Endothelial cell of umbilical vein (primary cell): ENCODE data around the gene TYK2.

Source experiments
- CTCF ChIP-seq, 2 donors: IDR thresholded peaks; 1 replicate in 1 of 2; 2 replicates in 1 of 2; pipeline ENCODE4 v1.5.1; 2011; ENCODE audit warnings: low read length in 2 of 2, mild to moderate bottlenecking in 2 of 2, moderate library complexity in 2 of 2, control low read depth in 1 of 2, inconsistent platforms in 1 of 2, low read depth in 1 of 2; ENCODE audit not compliant: insufficient read depth in 1 of 2; ENCODE audit errors: extremely low read depth in 1 of 2
- EZH2 ChIP-seq: IDR thresholded peaks from 2 replicates; pipeline ENCODE4 v1.6.1; 2012; ENCODE audit warnings: borderline replicate concordance, low read depth, mild to moderate bottlenecking, moderate library complexity, low read length, inconsistent platforms; ENCODE audit not compliant: severe bottlenecking
- MYC ChIP-seq: IDR thresholded peaks from one replicate; pipeline ENCODE4 v1.6.1; 2011; ENCODE audit warnings: mild to moderate bottlenecking, low read depth, low read length
- POLR2A ChIP-seq: IDR thresholded peaks from 2 replicates; pipeline ENCODE4 v1.6.1; 2012; ENCODE audit warnings: low read depth, mild to moderate bottlenecking, control low read depth, low read length
- POLR2AphosphoS5 ChIP-seq: IDR thresholded peaks from 2 replicates; pipeline ENCODE4 v1.6.1; 2012; ENCODE audit warnings: low read depth, mild to moderate bottlenecking, control low read depth, low read length, moderate library complexity; ENCODE audit not compliant: insufficient read depth

GRCh38 chr19:10333758-10334587 lies 46.4 kb downstream of the TYK2 start:
- TF ChIP-seq EZH2 (no peak), MYC (no peak), CTCF (IDR thresholded peaks at IDR 0.05; ENCODE audit: extremely low read depth in 1 of 2, insufficient read depth in 1 of 2, low read depth in 1 of 2, low read length in 2 of 2) (no peak), POLR2AphosphoS5 (no peak), POLR2A (no peak)
